ENCODE results near the gene ZNF750.

GRCh38 chr17:82798752-82799151, 41.1 kb downstream of the ZNF750 start:
- TF ChIP-seq CTCF (IDR thresholded peaks at IDR 0.05; ENCODE audit: low read depth, low read length, poor library complexity, severe bottlenecking) (no peak), EZH2phosphoT487 (IDR thresholded peaks at IDR 0.05; ENCODE audit: borderline replicate concordance, low read length) (no peak)

Data from DOHH2 (cell line).